SH-SY5Y (cell line): ENCODE data around the gene PRXL2B.

Experiments
- GATA2 ChIP-seq: IDR thresholded peaks from 2 replicates; pipeline ENCODE4 v1.6.1; 2011; ENCODE audit warnings: mild to moderate bottlenecking, low read depth, low read length
- GATA3 ChIP-seq: IDR thresholded peaks from 2 replicates; pipeline ENCODE4 v1.6.1; 2011; ENCODE audit warnings: low read depth, mild to moderate bottlenecking, low read length, moderate library complexity

DNA sequence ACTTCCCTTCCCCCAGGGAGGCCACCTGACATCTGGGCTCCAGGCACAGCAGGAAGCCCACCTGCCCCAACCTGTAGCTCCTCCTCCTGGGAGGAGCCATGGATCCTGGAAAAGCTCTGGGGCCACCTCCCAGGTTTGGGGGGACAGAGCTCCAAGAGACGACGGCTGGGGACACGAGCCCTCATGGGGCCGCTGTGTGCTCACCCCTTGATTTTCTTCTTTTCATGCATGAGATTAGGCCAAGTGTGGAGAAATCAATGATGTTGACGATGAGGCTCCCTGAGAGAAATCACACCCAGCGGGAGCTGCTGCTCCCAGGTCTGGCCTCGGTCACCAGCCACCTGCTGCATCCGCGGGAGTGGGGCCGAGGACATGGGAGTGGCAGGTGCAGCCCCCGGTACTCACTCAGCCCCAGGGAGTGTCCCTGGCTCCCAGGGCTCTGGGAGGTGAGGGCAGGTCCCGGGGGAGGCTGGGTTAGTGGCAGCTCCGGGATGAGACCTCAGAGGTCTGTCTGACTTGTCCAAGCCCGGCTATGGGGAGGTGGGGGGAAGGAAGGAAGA lies 21.7 kb upstream of the PRXL2B start:
- TF ChIP-seq GATA2 (no peak), GATA3 (no peak)
